ENCODE data around the gene NCOA7.

DNA sequence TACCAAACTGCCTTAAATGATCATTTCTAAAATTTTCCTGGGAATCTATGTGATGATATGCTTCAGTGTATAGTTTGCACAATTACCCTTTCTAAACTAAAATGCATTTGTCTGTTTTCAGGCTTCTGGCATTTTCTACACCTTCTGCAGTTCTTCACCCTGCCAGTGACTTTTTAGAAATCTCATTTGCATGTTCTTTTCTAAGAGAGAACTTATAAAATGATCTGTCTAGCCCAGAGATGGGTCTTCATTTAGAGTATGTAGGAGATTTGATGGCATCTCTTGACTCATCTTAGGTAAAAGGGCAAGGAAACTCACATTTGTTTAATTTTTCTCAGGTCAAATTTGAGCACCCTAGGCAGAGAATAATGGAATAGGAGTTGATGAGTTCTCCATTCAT, 17.8 kb downstream of the NCOA7 start:
- TF ChIP-seq, protein P1, sequence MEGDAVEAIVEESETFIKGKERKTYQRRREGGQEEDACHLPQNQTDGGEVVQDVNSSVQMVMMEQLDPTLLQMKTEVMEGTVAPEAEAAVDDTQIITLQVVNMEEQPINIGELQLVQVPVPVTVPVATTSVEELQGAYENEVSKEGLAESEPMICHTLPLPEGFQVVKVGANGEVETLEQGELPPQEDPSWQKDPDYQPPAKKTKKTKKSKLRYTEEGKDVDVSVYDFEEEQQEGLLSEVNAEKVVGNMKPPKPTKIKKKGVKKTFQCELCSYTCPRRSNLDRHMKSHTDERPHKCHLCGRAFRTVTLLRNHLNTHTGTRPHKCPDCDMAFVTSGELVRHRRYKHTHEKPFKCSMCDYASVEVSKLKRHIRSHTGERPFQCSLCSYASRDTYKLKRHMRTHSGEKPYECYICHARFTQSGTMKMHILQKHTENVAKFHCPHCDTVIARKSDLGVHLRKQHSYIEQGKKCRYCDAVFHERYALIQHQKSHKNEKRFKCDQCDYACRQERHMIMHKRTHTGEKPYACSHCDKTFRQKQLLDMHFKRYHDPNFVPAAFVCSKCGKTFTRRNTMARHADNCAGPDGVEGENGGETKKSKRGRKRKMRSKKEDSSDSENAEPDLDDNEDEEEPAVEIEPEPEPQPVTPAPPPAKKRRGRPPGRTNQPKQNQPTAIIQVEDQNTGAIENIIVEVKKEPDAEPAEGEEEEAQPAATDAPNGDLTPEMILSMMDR (IDR thresholded peaks at IDR 0.05), result no peak
- TF ChIP-seq POLR2A (IDR thresholded peaks at IDR 0.05), result no peak
- TF ChIP-seq EP300 (IDR thresholded peaks at IDR 0.05; ENCODE audit: low read depth), result no peak
